ENCODE data around the gene KLHDC8A.
"Not testable (repeated sequence)": the region's sequence is repeated elsewhere in the genome, so short reads cannot be mapped to it uniquely, and the experiment has no call there.

The KLHDC8A gene, protein sequence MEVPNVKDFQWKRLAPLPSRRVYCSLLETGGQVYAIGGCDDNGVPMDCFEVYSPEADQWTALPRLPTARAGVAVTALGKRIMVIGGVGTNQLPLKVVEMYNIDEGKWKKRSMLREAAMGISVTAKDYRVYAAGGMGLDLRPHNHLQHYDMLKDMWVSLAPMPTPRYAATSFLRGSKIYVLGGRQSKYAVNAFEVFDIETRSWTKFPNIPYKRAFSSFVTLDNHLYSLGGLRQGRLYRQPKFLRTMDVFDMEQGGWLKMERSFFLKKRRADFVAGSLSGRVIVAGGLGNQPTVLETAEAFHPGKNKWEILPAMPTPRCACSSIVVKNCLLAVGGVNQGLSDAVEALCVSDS

DNA sequence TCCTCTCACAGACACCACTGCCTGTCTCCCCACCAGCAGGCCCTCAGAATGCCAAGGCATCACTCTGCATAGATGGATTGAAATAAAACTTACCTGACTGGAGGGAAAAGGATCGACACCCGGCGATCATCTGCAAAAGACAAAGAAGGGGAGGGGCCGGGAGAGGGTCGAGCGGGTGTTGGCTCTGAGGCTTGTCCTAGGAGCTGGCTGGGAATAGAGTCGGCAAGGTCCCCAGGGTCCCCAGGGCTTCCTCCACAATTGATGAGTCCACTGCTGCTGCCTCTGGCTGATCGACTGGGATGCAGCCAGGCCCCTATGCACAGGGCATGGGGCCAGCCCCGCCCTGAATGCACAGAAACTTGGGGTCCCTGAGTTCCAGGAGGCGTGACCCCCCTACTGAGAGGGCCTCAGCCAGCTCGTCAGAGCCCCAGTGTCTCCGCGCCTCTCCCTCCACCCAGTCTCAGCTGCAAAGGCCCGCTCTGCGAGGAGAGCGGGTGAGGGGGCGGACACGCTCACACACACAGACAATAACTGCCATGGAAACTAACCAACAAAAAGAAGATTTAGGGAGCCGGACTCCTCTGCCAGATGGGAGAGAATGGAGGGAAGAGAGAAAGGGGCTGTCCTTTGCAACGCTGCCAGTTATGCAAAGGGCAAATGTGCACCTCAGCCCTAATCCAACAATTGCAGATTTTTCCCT is at the start of gene KLHDC8A:
KLHDC8A (minus strand) TSS at position 483 of the 700 bp plus-strand sequence. CDS start 13,318 bp downstream, outside the sequence.
- FAIRE-seq, result no peak

DNA sequence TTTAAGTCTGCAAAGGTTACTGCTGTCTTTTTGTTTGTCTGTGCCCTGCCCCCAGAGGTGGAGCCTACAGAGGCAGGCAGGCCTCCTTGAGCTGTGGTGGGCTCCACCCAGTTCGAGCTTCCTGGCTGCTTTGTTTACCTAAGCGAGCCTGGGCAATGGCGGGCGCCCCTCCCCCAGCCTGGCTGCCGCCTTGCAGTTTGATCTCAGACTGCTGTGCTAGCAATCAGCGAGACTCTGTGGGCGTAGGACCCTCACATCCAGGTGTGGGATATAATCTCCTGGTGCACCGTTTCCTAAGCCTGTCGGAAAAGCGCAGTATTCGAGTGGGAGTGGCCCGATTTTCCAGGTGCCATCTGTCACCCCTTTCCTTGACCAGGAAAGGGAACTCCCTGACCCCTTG is 49.5 kb upstream of the KLHDC8A start:
- FAIRE-seq, result not testable (repeated sequence)

DNA sequence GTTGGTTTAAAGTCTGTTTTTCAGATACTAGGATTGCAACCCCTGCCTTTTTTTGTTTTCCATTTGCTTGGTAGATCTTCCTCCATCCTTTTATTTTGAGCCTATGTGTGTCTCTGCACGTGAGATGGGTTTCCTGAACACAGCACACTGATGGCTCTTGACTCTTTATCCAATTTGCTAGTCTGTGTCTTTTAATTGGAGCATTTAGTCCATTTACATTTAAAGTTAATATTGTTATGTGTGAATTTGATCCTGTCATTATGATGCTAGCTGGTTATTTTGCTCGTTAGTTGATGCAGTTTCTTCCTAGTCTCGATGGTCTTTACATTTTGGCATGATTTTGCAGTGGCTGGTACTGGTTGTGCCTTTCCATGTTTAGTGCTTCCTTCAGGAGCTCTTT is 47.8 kb upstream of the KLHDC8A start:
- not testable (repeated sequence) for FAIRE-seq

DNA sequence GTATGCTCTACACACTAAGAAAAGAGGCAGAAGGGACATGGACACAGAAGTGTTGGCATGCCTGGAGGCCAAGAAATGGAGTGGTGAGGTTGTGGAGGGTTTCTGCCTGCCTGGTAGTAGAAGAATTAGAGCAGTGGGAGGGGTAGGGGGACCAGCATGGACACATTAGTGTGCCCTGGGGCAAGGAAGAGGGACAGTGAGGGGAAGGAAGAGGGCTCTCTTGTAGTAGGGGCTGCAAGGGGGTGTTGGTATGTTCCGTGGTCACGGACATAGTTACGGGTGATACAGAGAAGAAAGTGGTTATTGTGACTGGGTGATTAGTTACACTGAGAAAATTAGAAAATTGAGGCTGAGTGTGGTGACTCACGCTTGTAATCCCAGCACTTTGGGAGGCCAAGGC is 41.9 kb upstream of the KLHDC8A start:
- no peak for FAIRE-seq

DNA sequence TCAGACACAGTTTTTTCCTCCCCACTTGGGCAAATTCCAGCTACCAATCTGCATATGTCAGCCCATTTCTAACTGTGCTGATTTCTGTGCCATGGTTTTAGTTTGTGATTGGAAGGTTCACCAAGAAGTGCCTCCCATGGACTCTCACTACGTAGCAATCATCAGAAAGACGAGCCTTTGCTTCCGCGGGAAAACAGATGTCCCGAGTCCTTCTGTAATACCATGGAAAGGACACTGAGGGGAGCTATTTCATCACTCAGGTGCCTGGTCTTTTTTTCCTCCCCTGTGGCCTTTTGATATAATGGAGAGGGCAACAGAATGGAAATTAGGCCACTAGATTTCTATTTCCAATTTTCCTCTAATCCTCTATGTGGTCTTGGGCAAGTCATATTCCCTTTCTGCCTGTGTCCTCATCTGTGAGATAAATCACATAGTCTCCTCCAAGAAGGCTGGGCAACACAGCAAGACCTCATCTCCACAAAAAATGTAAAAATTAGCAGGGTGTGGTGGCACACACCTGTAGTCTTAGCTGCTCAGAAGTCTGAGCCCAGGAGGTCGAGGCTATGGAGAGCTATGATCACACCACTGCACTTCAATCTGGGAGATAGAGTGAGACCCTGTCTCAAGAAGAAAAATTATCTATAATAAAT is 40.4 kb upstream of the KLHDC8A start:
- peak; percentile 79 for FAIRE-seq

DNA sequence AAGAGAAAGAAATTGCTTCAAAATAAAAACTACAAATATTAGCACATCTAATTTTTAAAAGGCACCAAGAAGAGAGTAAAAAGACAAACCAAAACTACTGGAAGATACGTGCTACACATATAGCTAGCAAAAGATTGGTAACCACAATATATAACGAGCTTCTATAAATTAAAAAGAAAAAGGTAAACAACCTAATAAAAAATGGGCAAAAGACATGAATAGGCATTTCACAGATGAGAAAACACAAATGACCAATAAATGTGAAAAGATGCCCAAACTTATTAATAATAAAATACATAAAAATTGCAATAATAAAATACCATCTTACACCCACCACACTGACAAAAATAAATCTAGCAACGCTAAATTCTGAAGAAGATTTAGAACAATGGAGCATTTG is 38.9 kb upstream of the KLHDC8A start:
- no peak for FAIRE-seq

DNA sequence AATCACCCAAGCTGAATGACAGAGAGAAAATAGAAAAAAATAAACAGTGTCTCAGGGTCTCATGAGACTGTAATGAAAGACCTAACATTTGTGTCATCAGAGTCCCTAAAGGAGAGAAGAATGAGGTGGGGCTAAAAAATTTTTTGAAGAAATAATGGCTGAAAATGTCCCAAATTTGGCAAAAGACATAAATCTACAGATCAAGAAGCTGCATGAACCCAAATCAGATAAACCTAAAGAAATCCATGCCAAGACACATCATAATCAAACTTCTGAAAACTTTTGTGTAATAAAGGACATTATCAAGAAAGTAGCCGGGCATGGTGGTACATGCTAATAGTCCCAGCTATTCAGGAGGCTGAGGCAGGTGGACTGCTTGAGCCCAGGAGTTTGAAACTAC is 35.9 kb upstream of the KLHDC8A start:
- FAIRE-seq, result no peak

DNA sequence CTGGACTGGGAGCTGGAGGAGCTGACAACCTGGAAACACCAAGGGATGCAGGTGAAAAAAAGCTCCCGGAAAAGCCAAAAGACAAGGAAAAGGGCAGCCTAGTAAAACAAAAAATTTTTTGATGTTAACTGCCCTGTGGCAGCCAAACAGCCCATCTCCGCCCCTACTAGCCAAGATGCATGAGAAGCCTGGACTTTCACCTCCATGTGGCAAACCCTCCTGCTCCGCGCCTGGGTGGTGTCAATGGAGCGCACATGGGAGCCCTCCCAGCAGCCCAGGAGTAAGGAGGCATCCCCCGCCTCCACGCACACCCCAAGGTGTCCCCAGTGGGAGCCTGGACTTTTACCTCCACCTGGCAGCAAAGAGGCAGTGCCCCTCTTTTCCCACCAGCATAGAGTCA is 34.7 kb upstream of the KLHDC8A start:
- FAIRE-seq, result no peak

DNA sequence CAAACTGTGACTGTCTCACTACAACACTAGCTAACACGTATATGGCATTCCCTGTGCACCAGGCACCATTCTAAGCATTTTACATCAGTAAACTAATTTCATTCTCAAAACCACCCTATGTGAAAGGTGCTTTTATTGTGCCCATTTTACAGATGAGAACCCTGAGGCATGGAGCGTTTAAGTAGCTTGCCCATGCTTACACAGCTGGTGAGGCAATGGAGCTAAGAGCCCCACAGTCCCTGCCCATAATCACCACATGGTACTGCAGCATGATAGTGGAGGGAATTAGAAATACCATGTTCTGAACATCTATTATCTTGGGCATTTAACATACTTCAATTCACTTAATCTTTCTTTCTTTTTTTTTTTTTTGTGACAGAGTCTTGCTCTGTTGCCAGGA is 31.1 kb upstream of the KLHDC8A start:
- FAIRE-seq, result no peak

DNA sequence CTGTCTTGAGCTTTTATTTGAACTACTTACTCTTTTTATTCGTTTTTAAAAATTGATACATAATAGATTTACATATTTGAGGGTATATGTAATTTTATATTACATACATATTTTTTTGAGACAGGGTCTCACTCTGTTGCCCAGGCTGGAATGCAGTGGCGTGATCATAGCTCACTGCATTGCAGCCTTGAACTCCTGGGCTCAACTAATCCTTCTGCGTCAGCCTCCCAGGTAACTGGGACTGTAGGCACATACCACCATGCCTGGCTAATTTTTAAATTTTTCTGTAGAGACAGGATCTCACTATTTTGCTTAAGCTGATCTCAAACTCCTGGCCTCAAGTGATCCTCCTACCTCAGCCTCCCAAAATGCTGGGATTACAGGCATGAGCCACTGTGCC is 26.3 kb upstream of the KLHDC8A start:
- FAIRE-seq, result not testable (repeated sequence)

DNA sequence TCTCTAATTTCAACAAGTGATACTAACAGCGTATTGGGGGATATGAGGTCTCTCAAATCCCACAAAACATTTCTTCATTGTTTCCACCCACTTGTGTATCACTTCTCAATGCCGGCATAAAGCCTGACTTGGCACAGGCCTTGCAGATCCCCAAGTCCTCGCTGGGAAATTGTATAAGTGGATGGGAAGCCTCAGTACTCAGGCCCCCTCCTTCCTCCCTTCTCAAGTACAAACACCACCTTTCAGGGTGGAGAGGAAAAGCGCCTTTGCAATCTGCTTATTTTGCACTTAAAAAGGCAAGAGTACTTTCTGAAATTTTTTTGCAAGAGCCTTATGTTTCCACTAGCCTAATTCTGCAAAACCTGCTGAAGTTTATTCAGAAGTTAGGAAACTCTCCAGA is 25.8 kb upstream of the KLHDC8A start:
- no peak for FAIRE-seq

DNA sequence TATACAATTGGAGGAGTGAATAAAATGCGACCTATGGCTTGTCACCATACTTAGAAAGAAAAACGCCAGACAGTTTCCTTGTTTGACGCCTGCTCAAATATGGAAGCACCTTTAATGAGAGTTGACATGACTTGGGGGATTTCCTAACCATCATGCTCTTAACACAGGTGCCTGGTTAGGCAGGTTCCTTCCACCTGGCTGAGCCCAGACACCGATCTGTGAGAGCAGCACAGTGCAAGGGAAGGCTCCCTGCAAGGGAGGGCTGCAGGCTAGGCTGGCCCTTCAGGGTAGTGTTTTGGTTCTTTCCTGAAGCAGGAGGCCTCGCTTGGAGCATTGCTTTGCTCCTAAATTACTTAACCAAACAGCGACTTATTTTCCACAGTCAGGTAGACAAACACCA is 24.6 kb upstream of the KLHDC8A start:
- no peak for FAIRE-seq

DNA sequence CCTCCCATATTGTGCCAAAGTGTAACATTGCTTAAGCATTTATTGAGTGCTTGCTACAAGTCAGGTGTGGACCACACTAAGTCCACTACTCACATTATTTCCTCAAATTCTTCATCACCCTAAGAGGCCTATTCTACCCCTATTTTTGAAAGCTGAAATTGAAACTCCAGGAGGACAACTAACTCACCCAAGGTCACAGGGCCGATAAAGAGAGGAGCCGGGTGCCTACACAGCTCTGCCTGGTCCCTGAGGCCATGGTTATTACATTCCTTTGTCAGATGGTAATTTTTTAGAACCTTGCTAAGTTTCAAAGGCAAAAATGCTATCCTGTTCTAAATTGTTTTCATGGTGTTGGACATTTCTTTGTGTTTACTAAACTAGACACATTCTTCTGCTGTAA is 24.2 kb upstream of the KLHDC8A start:
- no peak for FAIRE-seq

DNA sequence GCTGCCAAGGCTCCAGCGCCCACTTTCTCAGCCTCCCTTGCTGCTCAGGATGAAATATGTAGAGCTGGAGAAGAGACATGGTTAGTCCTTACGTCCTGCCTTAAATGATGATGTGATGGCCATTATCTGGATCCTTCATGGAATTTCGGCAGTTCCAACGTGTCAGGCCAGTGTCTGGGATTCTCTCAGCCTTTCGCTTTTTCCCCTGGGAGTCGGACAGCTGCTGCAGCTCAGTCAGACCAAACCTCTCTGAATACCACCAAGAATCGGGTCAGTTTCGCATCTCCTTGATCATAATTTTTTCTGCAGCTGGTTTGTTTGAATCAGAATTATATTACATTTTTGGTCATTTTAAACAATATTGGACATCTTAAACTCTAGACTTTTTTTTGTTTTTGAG is 22.3 kb upstream of the KLHDC8A start:
- no peak for FAIRE-seq

DNA sequence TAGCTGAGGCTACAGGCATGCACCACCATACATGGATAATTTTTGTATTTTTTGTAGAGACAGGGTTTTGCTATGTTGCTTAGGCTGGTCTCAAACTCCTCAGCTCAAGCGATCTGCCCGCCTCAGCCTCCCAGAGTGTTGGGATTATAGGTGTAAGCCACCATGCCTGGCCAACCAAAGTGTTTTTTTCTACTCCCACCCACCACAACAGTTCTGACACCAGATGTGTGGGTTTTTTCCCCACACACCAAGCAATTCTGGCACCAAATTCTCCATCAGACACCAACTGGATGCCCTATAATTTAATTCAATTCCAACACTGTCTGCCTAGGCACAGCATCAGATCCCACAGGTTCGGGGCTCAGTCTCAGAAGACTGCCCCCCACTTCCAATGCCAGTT is 20.6 kb upstream of the KLHDC8A start:
- no peak for FAIRE-seq

DNA sequence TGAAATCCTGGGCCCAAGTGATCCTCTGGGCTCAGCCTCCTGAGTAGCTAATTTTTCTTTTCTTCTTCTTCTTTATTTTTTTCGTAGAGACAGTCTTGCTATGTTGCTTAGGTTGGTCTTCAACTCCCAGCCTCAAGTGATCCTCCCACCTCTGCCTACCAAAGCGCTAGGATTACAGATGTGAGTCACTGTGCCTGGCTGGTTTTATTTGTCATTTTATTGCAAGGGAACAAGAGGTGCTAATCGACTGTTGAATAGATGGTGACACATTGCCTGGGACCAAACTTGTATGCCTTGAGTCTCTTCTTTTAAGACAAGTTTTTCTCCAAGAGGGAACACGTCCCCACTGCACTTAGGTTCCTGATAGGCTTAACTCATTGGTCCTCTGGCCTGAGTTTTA is 20.0 kb upstream of the KLHDC8A start:
- FAIRE-seq, result no peak

DNA sequence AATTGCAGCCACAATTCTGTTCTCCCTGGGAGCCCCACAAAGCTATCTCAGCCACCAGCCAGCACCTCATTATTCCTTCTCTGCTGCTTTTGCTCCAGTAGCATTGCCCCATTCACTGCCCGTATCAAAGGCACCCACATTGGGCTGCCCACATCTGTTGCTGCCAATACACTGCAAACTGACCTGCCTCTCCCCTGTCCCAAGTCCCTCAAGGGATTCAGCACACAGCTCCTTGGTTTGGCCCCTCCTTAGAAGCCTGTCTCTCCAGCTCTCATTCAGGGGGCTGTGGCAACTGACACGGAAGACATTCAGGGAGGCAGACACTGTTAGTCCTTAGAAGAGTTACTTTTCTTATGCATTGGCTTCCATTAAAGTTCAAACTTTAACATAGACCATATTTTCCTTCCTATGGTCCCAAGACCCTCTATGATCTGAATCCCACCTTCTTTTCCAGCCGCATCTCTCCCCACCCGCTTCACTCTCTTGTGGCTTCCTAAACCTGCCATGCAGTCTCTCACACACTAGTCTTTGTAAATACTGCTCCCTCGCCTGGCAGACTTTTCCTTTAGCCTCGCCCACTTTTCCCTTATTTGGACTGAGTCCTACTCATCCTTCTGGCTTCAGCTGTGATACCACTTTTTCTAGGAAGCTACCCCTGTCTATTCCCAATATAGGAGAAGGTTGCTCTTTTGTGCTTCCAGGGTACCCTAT is 19.3 kb upstream of the KLHDC8A start:
- FAIRE-seq, result no peak

DNA sequence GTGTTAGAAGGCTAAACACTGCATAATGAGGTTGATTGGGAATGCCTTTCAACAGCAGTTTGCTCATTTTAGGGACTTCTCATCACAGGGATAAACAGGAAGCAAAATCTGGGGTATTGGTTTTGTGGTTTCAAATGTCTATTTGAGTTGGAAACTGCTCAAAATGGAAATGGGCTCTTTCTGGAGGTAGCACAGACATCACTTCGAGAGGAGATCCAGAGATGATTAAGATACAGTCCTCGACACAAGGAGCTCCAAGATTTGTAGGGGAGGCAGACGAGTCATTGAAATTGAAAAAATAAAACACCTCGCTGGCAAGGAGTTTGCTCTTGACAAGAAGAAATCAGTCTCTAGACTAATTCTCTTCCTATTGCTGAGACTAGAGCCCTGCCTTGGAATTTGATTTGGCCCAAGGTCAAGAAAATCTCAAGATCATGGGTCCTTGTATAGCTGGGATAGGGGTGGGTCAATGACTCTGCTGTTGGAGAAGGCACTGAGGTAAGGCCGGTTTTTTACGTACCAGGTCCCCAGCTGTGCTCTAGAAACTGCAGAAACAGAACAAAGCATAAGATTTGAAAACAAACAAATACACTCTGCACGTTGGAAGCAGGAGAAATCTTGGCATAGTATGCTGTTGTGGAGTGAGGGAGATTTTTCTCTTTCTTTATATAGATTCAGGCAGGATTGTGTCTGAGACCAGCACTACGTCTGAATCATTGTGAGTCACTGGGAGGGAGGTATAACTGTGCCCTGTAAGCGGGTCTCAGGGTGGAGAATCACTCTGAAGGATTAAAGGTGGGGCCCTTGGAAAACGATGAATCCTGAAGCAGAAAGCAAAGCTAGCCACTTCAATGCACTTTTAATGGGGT is 17.7 kb upstream of the KLHDC8A start:
- no peak for FAIRE-seq

DNA sequence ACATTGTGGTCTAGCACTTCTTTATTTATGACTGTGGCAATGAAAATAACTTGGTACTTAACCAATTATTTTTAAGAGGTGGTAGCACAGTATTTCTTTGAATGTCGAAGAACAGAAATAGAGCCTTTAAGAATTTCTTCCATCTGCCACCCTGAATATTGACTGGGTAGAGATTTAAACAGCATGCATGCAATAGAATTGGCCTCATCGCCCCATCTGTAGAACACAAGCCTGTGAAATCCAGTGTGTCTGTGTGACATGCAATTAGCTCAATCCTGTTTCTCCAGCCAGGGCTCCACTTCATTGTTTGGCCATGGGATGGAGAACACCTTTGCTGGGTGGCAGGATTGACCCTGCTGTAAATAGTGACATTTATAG is 17.1 kb upstream of the KLHDC8A start:
- FAIRE-seq, result no peak

DNA sequence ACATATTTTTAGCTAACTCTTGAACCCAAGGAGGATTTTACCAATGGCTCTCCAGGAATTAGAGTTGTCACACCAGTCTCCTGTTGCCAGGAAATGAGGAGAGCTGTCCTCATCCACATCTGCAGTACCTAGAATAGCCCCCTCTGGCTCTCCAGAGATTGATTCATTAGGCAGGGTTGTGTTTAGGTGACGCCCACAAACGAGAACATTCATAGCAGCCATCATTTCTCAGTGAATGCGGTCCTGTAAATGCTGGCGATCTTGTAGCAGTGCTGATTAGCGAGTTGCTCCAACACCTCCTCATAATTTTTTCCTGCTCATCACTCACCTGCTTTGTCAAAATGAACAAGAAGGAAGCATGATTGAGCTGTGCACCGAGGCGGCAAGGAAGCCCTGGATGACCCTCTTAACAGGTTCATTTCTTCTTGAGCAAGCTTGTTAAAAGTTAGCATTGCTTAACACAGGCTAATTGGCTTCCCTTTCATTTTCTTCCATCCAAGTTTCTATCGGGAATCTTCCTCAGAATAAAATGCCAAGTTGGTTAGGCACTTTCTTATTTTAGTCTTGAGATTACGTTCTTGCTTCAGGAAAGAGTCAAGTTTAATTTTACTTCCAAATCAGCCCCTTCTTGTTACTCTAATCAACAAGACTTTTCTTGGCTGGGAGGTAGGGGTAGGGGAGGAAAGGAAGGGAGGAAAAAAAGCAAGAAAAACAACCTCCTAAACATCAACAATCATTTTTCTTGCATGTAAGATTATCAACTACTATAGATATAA is 16.5 kb upstream of the KLHDC8A start:
- no peak for FAIRE-seq

DNA sequence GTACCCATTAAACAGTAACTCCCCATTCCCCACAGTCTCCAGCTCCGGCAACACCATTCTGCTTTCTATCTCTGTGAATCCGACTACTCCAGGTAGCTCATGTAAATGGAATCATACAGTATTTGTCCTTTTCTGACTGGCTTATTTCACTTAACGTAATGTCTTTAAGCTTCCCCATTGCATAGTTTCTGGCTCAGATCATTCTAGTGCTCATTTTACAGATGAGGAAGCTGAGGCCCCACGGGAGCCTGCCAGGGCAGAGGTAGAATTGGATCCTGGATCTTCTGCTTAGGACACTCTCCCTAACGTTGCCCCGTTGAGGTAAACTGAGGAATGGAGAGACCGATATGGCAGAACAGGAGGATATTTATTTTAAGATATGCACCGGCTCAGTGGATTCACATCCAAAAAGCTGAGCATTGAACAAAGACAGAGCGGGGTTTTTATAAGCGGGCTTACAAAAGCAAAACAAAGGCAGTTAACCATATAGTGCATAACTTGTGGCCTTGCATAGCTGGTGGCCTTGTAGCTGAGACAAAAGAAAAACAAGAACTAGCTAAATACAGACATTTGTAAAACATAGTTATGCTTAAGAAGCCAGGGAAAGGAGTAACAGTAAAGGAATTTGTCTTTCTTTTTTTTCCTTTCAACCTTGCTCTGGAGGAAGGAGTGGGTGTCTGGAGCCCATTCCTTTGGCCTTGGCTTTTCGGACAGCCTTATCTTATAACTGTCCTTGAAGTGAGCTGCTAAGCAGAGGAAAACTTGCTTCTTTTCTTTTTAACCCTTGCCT is 15.3 kb upstream of the KLHDC8A start:
- no peak for FAIRE-seq

All from A204.1 (cell line).